ENCODE results near the gene RBFOX1. TPM values are rescaled to one million over a fixed set of nuclear protein-coding genes. Genes with fewer than 3 reads are reported as not detected.

RBFOX1 gene
- total RNA-seq, 6 donors from 2014 or later, result not detected

DNA sequence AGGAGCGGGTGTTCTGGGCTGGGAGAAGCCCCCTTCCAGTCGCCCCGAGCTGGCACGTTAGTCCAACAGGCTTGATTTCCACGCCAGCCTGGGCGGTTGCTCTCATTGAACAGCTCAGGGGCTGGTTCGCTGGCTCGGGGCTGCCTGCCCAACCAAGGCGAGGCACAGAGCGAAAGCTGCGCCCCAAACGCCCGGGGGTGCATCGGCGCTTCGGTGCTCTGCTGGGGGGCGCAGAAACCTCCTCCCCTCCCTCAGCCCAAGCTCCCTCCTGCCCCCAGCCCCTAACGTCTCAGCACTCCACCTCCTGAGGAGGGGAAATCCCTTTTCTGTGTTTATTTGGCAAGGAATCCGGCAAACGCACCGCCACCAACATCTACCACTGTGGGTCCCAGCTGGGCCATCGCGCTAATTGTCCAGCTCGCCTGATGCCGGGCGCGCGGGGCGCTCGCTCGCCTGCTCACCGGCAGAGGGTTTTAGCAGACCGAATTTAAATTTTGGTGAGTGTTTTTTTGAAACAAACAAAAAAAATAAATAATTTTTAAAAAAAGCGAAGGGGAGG, 29.5 kb upstream of the RBFOX1 start:
- H3K36me3 ChIP-seq, result no peaks in the 10 kb centered on the region
- no peaks in the 10 kb centered on the region for H3K9me3 ChIP-seq
- DNase-seq (peak in 1 of 2 donors; percentile 75), ATAC-seq (ENCODE audit: low FRiP score in 2 of 2) (no peak)
- TF ChIP-seq EP300 (IDR thresholded peaks at IDR 0.05) (no peak), POLR2AphosphoS5 (IDR thresholded peaks at IDR 0.05) (no peak), POLR2A (IDR thresholded peaks at IDR 0.05) (no peak)
- TF ChIP-seq, protein P1, sequence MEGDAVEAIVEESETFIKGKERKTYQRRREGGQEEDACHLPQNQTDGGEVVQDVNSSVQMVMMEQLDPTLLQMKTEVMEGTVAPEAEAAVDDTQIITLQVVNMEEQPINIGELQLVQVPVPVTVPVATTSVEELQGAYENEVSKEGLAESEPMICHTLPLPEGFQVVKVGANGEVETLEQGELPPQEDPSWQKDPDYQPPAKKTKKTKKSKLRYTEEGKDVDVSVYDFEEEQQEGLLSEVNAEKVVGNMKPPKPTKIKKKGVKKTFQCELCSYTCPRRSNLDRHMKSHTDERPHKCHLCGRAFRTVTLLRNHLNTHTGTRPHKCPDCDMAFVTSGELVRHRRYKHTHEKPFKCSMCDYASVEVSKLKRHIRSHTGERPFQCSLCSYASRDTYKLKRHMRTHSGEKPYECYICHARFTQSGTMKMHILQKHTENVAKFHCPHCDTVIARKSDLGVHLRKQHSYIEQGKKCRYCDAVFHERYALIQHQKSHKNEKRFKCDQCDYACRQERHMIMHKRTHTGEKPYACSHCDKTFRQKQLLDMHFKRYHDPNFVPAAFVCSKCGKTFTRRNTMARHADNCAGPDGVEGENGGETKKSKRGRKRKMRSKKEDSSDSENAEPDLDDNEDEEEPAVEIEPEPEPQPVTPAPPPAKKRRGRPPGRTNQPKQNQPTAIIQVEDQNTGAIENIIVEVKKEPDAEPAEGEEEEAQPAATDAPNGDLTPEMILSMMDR (IDR thresholded peaks at IDR 0.05), result no peak
- no peak overlapping the region for H3K4me3 ChIP-seq
- no peak overlapping the region for H3K27ac ChIP-seq
- 5 to 7% methylated on average over 17 to 30 of the region's 34 CpGs for WGBS, 2 donors
- H3K27me3 ChIP-seq, result peaks cover 0 to 12% (median 3%) of the 10 kb centered on the region in 4 donors
- peaks cover 0 to 3% (median 0%) of the 10 kb centered on the region in 4 donors for H3K4me1 ChIP-seq

DNA sequence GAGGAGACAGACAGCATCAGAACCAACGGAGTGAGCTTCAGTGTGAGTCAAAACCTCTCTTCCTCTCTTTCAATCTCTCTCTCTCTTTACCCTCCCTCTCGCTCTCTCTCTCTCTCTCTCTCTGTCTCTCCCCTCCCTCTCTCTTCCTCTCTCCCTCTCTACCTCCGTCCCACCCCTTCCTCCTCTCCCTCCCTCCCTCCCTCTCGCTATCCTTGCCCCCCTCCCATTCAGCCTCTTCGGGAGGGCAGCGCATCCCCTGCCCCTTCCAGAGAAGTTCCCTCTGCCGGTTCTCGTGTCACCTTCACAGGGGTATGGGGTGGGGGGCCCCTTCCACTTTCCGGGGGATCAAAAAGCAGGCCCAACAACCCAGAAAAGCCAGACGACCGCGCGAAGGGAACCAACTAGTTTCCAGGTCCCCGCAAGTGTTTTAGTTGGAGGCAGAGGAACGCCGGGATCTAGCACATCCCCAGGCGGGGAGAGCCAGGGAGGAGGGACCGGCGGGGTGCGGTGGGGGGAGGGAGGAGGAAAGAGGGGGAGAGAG, 28.9 kb upstream of the RBFOX1 start:
- Histone ChIP-seq H3K36me3 (no peaks in the 10 kb centered on the region), H3K27ac (no peak overlapping the region), H3K9me3 (no peaks in the 10 kb centered on the region), H3K27me3 (peaks cover 0 to 12% (median 3%) of the 10 kb centered on the region in 4 donors), H3K4me1 (peaks cover 0 to 3% (median 0%) of the 10 kb centered on the region in 4 donors), H3K4me3 (no peak overlapping the region)
- WGBS, 2 donors, result 4 to 6% methylated on average over 18 to 20 of the region's 20 CpGs
- ATAC-seq (ENCODE audit: low FRiP score in 2 of 2), result no peak
- DNase-seq, result no peak
- TF ChIP-seq EP300 (IDR thresholded peaks at IDR 0.05), result no peak
- no peak for TF ChIP-seq POLR2AphosphoS5 (IDR thresholded peaks at IDR 0.05)
- TF ChIP-seq POLR2A (IDR thresholded peaks at IDR 0.05), result no peak
- TF ChIP-seq, protein P1 (IDR thresholded peaks at IDR 0.05), result no peak

DNA sequence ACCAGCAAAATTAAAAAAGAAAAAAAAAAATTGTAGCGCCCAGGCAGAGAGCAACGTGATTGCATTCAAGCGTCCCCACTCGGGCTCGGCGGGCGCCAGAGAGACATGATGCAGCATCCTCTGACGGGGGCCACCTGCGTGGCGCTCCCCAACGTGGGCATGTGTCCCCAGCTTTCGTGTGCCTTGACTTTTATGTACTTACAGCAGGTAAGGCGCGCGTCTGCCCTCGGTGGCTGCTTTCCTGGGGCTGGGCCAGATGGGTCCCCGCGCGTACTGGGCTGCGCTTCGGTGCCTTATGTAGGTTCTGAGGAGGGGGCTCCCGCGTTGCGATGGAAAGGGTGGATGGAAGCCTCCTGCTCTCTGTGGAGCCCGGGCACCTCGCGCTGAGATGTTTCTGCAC, 28.4 kb upstream of the RBFOX1 start:
- Histone ChIP-seq H3K36me3 (no peaks in the 10 kb centered on the region), H3K9me3 (no peaks in the 10 kb centered on the region), H3K4me3 (no peak overlapping the region), H3K4me1 (peaks cover 0 to 3% (median 0%) of the 10 kb centered on the region in 4 donors), H3K27me3 (peaks cover 0 to 12% (median 3%) of the 10 kb centered on the region in 4 donors), H3K27ac (no peak overlapping the region)
- TF ChIP-seq POLR2A (IDR thresholded peaks at IDR 0.05) (no peak), POLR2AphosphoS5 (IDR thresholded peaks at IDR 0.05) (no peak), EP300 (IDR thresholded peaks at IDR 0.05) (no peak)
- TF ChIP-seq, protein P1 (IDR thresholded peaks at IDR 0.05), result no peak
- DNase-seq, result peak in 1 of 2 donors; percentile 67
- 2 to 3% methylated on average over 10 to 15 of the region's 27 CpGs for WGBS, 2 donors
- no peak for ATAC-seq (ENCODE audit: low FRiP score in 2 of 2)

DNA sequence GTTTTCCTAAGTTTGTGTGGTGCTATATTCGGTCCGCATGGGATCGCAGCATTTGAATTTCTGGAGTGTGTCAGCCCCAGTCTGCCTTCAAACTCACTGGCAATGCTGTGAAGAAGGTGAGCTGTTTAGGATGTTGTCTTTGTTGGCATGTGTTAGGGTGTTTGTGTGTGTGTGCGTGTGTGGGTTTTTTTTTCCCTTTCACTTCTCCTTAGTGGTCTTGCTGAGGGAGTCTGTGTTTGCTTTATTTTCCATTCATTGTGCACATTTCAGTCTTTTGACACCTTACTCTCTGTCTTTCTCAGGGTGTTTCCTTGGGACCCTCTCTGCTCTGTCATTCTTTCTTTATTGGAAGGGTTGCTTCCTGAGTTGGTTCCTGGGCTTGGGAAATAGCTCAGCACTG, 27.7 kb upstream of the RBFOX1 start:
- H3K4me1 ChIP-seq, result peaks cover 0 to 3% (median 0%) of the 10 kb centered on the region in 4 donors
- H3K4me3 ChIP-seq, result no peak overlapping the region
- H3K9me3 ChIP-seq, result no peaks in the 10 kb centered on the region
- no peaks in the 10 kb centered on the region for H3K36me3 ChIP-seq
- H3K27me3 ChIP-seq, result peaks cover 0 to 12% (median 3%) of the 10 kb centered on the region in 4 donors
- TF ChIP-seq EP300 (IDR thresholded peaks at IDR 0.05) (no peak), POLR2A (IDR thresholded peaks at IDR 0.05) (no peak), POLR2AphosphoS5 (IDR thresholded peaks at IDR 0.05) (no peak)
- TF ChIP-seq, protein P1 (IDR thresholded peaks at IDR 0.05), result no peak
- ATAC-seq (ENCODE audit: low FRiP score in 2 of 2) (no peak), DNase-seq (no peak)
- WGBS, 2 donors, result 16 to 24% methylated on average over 4 of the region's 4 CpGs
- H3K27ac ChIP-seq, result no peak overlapping the region

DNA sequence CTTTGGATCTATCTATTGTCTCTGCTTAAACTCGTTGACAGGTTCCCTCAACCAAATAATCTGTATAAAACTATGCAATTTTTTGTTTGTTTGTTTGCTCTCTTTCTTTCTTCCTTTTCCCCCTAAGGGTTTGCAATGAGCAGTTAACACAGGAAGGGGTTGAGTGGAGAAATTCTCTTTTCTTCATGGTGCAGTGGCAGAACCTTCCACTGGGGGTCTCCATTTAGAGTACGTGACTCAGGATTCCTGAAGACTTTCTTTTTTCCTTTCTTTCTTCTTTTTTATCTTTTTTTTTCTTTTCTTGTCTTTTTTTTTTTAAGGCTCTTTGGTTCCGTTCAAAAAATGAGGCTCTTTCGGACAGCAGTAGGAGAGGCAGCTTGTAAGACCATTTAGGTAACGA, 19.5 kb upstream of the RBFOX1 start:
- WGBS, 2 donors, result 50 to 52% methylated on average over 5 of the region's 5 CpGs

More for the DNA sequence above, 19.5 kb upstream of the RBFOX1 start:
- Histone ChIP-seq H3K4me1 (no peaks in the 10 kb centered on the region), H3K27me3 (no peaks in the 10 kb centered on the region), H3K9me3 (no peaks in the 10 kb centered on the region), H3K27ac (no peak overlapping the region), H3K36me3 (no peaks in the 10 kb centered on the region), H3K4me3 (no peak overlapping the region)
- TF ChIP-seq POLR2AphosphoS5 (IDR thresholded peaks at IDR 0.05), result no peak
- TF ChIP-seq POLR2A (IDR thresholded peaks at IDR 0.05), result no peak
- TF ChIP-seq EP300 (IDR thresholded peaks at IDR 0.05), result no peak
- TF ChIP-seq, protein P1 (IDR thresholded peaks at IDR 0.05), result no peak
- ATAC-seq (ENCODE audit: low FRiP score in 2 of 2), result no peak
- no peak for DNase-seq
